Keratinocyte (primary cell): ENCODE measurements around the gene FHIT. TPM values are rescaled to one million over a fixed set of nuclear protein-coding genes. Genes with fewer than 3 reads are reported as not detected.

Experiments used
- DNase-seq: peaks from one replicate; pipeline ENCODE4 v3.0.0-alpha.2; 2011; ENCODE audit warnings: low read depth, missing footprints, low spot score
- FAIRE-seq: peaks from 2 replicates; lab custom pipeline; 2011; peaks lifted over from hg19 to GRCh38; lab: Jason Lieb, UNC
- H2AFZ ChIP-seq: 2 replicates; pipeline ENCODE4 v1.6.0; 2012; ENCODE audit warnings: low read length, control low read depth, inconsistent platforms; ENCODE audit not compliant: control insufficient read depth
- H3K27ac ChIP-seq: 2 replicates; pipeline ENCODE4 v1.5.1; 2011; ENCODE audit warnings: low read length; ENCODE audit not compliant: control insufficient read depth, insufficient read depth
- H3K27me3 ChIP-seq: 3 replicates; pipeline ENCODE4 v1.6.0; 2011; ENCODE audit warnings: low read length; ENCODE audit not compliant: control insufficient read depth, insufficient read depth; ENCODE audit errors: extremely low read depth
- H3K36me3 ChIP-seq, 2 experiments: 2 replicates in 1 of 2; 3 replicates in 1 of 2; pipeline ENCODE4 v1.5.1; 2011; ENCODE audit warnings: low read length in 2 of 2, mild to moderate bottlenecking in 1 of 2; ENCODE audit not compliant: control insufficient read depth in 2 of 2, insufficient read depth in 2 of 2; ENCODE audit errors: extremely low read depth in 1 of 2
- H3K4me1 ChIP-seq: 3 replicates; pipeline ENCODE4 v1.5.1; 2011; ENCODE audit warnings: low read length; ENCODE audit not compliant: control insufficient read depth, insufficient read depth; ENCODE audit errors: extremely low read depth
- H3K4me2 ChIP-seq: 3 replicates; pipeline ENCODE4 v1.6.0; 2011; ENCODE audit warnings: low read depth, low read length; ENCODE audit not compliant: control insufficient read depth, insufficient read depth; ENCODE audit errors: extremely low read depth
- H3K4me3 ChIP-seq, 3 experiments: fragments of 200-600 bp in 1 of 3; sonication (generic) in 1 of 3; 2 replicates in 2 of 3; 3 replicates in 1 of 3; pipeline ENCODE4 v1.5.1; 2011 to 2016; ENCODE audit warnings: low read length in 3 of 3, mild to moderate bottlenecking in 3 of 3, control low read depth in 2 of 3, inconsistent platforms in 1 of 3, low read depth in 1 of 3, mixed read lengths in 1 of 3, mixed run types in 1 of 3, moderate library complexity in 1 of 3; ENCODE audit not compliant: control insufficient read depth in 2 of 3, insufficient read depth in 2 of 3; ENCODE audit errors: extremely low read depth in 1 of 3
- H3K79me2 ChIP-seq: 2 replicates; pipeline ENCODE4 v1.6.0; 2012; ENCODE audit warnings: low read length; ENCODE audit not compliant: control insufficient read depth, insufficient read depth
- H3K9ac ChIP-seq: 3 replicates; pipeline ENCODE4 v1.6.0; 2011; ENCODE audit warnings: low read length; ENCODE audit not compliant: control insufficient read depth, insufficient read depth; ENCODE audit errors: extremely low read depth
- H3K9me1 ChIP-seq: 3 replicates; pipeline ENCODE4 v1.6.0; 2011; ENCODE audit warnings: low read length; ENCODE audit not compliant: control insufficient read depth, insufficient read depth; ENCODE audit errors: extremely low read depth
- H3K9me3 ChIP-seq: 2 replicates; pipeline ENCODE4 v1.5.1; 2012; ENCODE audit warnings: low read depth, low read length; ENCODE audit not compliant: control insufficient read depth
- H4K20me1 ChIP-seq: 3 replicates; pipeline ENCODE4 v1.6.0; 2011; ENCODE audit warnings: low read length; ENCODE audit not compliant: control insufficient read depth, insufficient read depth; ENCODE audit errors: extremely low read depth
- CTCF ChIP-seq, 3 experiments: IDR thresholded peaks in 1 of 3; conservative IDR thresholded peaks in 1 of 3; optimal IDR thresholded peaks in 1 of 3; 2 replicates in 2 of 3; 3 replicates in 1 of 3; pipeline versions ENCODE3 to v1.5.1; 2011; ENCODE audit warnings: low read length in 3 of 3, mild to moderate bottlenecking in 3 of 3, moderate library complexity in 2 of 3, control low read depth in 1 of 3, inconsistent platforms in 1 of 3; ENCODE audit not compliant: insufficient read depth in 2 of 3; ENCODE audit errors: extremely low read depth in 1 of 3
- EZH2 ChIP-seq: IDR thresholded peaks from one replicate; pipeline ENCODE4 v1.6.1; 2012; ENCODE audit warnings: inconsistent platforms, mild to moderate bottlenecking, low read length, moderate library complexity
- dilution Hi-C: fragments of 300-500 bp; cut with MboI; formaldehyde crosslinking; loops from one replicate; pipeline ENCODE4 v1.7.0; 2020; ENCODE audit warnings: low sequenced_read_pairs; ENCODE audit not compliant: extremely low pct_ligation_motif_present
- polyA plus RNA-seq, 5 experiments: library from polyadenylated mRNA; depleted of rRNA in 3 of 5; stranded (reverse) in 3 of 5; stranded (forward) in 1 of 5; unstranded in 1 of 5; fragments of >200 nt; gene quantifications; 1 replicate in 1 of 5; 2 replicates in 3 of 5; 3 replicates in 1 of 5; pipeline versions ENCODE4 v1.2.1 to v1.2.3, GENCODE V29; 2011 to 2012; ENCODE audit warnings: missing spikeins in 2 of 5, low read depth in 1 of 5, low replicate concordance in 1 of 5

Gene FHIT
- polyA plus RNA-seq, 1 donor (not counting 4 experiments of a cell fraction or from before 2014, with no cell fraction given), result 2.2 TPM

GRCh38 chr3:59783468-59783988 is 1467.7 kb downstream of the FHIT start:
- H3K27ac ChIP-seq, result no peak overlapping the region
- no peak overlapping the region for H3K4me2 ChIP-seq
- H3K9me3 ChIP-seq, result no peaks in the 10 kb centered on the region
- dilution Hi-C loops, result no loop called here
- H3K27me3 ChIP-seq, result no peaks in the 10 kb centered on the region
- FAIRE-seq (no peak), DNase-seq (no peak)
- H3K9me1 ChIP-seq, result no peaks in the 10 kb centered on the region
- TF ChIP-seq EZH2, result no peak
- TF ChIP-seq CTCF (optimal IDR thresholded peaks at IDR 0.05 in 1 of 3, IDR thresholded peaks at IDR 0.05 in 1 of 3, conservative IDR thresholded peaks at IDR 0.05 in 1 of 3; ENCODE audit: extremely low read depth in 1 of 3, insufficient read depth in 2 of 3, low read length in 3 of 3), result no peak
- H3K4me1 ChIP-seq, result no peaks in the 10 kb centered on the region
- H2AFZ ChIP-seq, result no peak overlapping the region
- no peak overlapping the region for H3K9ac ChIP-seq
- no peaks in the 10 kb centered on the region for H3K36me3 ChIP-seq
- no peaks in the 10 kb centered on the region for H4K20me1 ChIP-seq
- H3K79me2 ChIP-seq, result no peaks in the 10 kb centered on the region
- no peak overlapping the region for H3K4me3 ChIP-seq

- Histone ChIP-seq H3K27me3 (no peaks in the 10 kb centered on the region), H3K36me3 (no peaks in the 10 kb centered on the region), H3K9me3 (no peaks in the 10 kb centered on the region), H2AFZ (no peak overlapping the region), H3K9ac (no peak overlapping the region), H3K4me2 (no peak overlapping the region), H3K9me1 (no peaks in the 10 kb centered on the region), H3K4me1 (no peaks in the 10 kb centered on the region), H3K4me3 (no peak overlapping the region), H3K79me2 (no peaks in the 10 kb centered on the region), H3K27ac (no peak overlapping the region), H4K20me1 (no peaks in the 10 kb centered on the region)
- DNase-seq, result no peak
- TF ChIP-seq CTCF (optimal IDR thresholded peaks at IDR 0.05 in 1 of 3, IDR thresholded peaks at IDR 0.05 in 1 of 3, conservative IDR thresholded peaks at IDR 0.05 in 1 of 3; ENCODE audit: extremely low read depth in 1 of 3, insufficient read depth in 2 of 3, low read length in 3 of 3) (no peak), EZH2 (no peak)
- dilution Hi-C loops, result no loop called here
- FAIRE-seq, result no peak
These were observed 1468.6 kb downstream of the FHIT start for GRCh38 chr3:59782664-59783063.
